Osteoblast (primary cell): Measurements from ENCODE around the gene CCT7. TPM values are rescaled to one million over a fixed set of nuclear protein-coding genes. Genes with fewer than 3 reads are reported as not detected.
A peak's percentile ranks its signal among the peaks of the same experiment; 100 is the strongest.
"Not testable (repeated sequence)": the region's sequence is repeated elsewhere in the genome, so short reads cannot be mapped to it uniquely, and the experiment has no call there.

Experiments
- DNase-seq: peaks from one replicate; pipeline ENCODE4 v3.0.0; 2011; ENCODE audit warnings: low spot score, mixed read lengths; ENCODE audit not compliant: insufficient read length; ENCODE audit errors: missing footprints
- H2AFZ ChIP-seq: 2 replicates; pipeline ENCODE4 v1.6.0; 2011; ENCODE audit warnings: mild to moderate bottlenecking, low read length
- H3K27ac ChIP-seq: 2 replicates; pipeline ENCODE4 v1.5.1; 2011; ENCODE audit warnings: mild to moderate bottlenecking, low read depth, low read length, moderate library complexity
- H3K27me3 ChIP-seq: 2 replicates; pipeline ENCODE4 v1.6.0; 2012; ENCODE audit warnings: mild to moderate bottlenecking, control low read depth, inconsistent platforms, low read length, moderate library complexity; ENCODE audit not compliant: insufficient read depth
- H3K36me3 ChIP-seq: 2 replicates; pipeline ENCODE4 v1.5.1; 2011; ENCODE audit warnings: mild to moderate bottlenecking, low read length, control low read depth, moderate library complexity; ENCODE audit not compliant: insufficient read depth
- H3K4me1 ChIP-seq: 2 replicates; pipeline ENCODE4 v1.5.1; 2011; ENCODE audit warnings: mild to moderate bottlenecking, low read length, control low read depth, moderate library complexity; ENCODE audit not compliant: insufficient read depth
- H3K4me2 ChIP-seq: 2 replicates; pipeline ENCODE4 v1.6.0; 2011; ENCODE audit warnings: mild to moderate bottlenecking, low read length; ENCODE audit not compliant: insufficient read depth
- H3K4me3 ChIP-seq: fragments of 200-600 bp; sonication (generic); 3 replicates; pipeline ENCODE4 v1.5.1; 2012; ENCODE audit warnings: mild to moderate bottlenecking, low read length, inconsistent platforms; ENCODE audit not compliant: insufficient read depth
- H3K79me2 ChIP-seq: 2 replicates; pipeline ENCODE4 v1.6.0; 2012; ENCODE audit warnings: mild to moderate bottlenecking, low read length, control low read depth, inconsistent platforms; ENCODE audit not compliant: insufficient read depth
- H3K9me3 ChIP-seq: 2 replicates; pipeline ENCODE4 v1.5.1; 2011; ENCODE audit warnings: low read depth, low read length, control low read depth
- H4K20me1 ChIP-seq: 2 replicates; pipeline ENCODE4 v1.6.0; 2012; ENCODE audit warnings: mild to moderate bottlenecking, low read length, control low read depth; ENCODE audit not compliant: insufficient read depth
- total RNA-seq: library from RNA; depleted of rRNA; stranded (reverse); fragments of >200 nt; gene quantifications from 2 replicates; pipeline ENCODE4 v1.2.3, GENCODE V29; 2012
- TF ChIP-seq, protein P1 (sequence below): IDR thresholded peaks from 2 replicates; pipeline ENCODE4 v1.5.1; 2011; ENCODE audit warnings: mild to moderate bottlenecking, low read depth, low read length, moderate library complexity; ENCODE audit errors: extremely low read depth

CCT7 gene
- total RNA-seq, result 180 and 200 TPM in 2 replicates

- TF ChIP-seq, protein P1, sequence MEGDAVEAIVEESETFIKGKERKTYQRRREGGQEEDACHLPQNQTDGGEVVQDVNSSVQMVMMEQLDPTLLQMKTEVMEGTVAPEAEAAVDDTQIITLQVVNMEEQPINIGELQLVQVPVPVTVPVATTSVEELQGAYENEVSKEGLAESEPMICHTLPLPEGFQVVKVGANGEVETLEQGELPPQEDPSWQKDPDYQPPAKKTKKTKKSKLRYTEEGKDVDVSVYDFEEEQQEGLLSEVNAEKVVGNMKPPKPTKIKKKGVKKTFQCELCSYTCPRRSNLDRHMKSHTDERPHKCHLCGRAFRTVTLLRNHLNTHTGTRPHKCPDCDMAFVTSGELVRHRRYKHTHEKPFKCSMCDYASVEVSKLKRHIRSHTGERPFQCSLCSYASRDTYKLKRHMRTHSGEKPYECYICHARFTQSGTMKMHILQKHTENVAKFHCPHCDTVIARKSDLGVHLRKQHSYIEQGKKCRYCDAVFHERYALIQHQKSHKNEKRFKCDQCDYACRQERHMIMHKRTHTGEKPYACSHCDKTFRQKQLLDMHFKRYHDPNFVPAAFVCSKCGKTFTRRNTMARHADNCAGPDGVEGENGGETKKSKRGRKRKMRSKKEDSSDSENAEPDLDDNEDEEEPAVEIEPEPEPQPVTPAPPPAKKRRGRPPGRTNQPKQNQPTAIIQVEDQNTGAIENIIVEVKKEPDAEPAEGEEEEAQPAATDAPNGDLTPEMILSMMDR, result no peak
- DNase-seq, result peak; percentile 93
- H3K36me3 ChIP-seq, result peaks cover 19% of the 10 kb centered on the region
These were observed at the start of gene CCT7 for GRCh38 chr2:73233932-73234832. Gene CCT7 (plus strand): TSS chr2:73234308. CDS start chr2:73234379, 71 bp downstream.

GRCh38 chr2:73185965-73186364 lies 48.1 kb upstream of the CCT7 start:
- Histone ChIP-seq H2AFZ (no peak overlapping the region), H4K20me1 (no peaks in the 10 kb centered on the region), H3K36me3 (no peaks in the 10 kb centered on the region), H3K27me3 (peaks cover 43% of the 10 kb centered on the region), H3K27ac (no peak overlapping the region), H3K4me3 (no peak overlapping the region), H3K4me1 (no peaks in the 10 kb centered on the region), H3K4me2 (no peak overlapping the region), H3K9me3 (no peaks in the 10 kb centered on the region), H3K79me2 (no peaks in the 10 kb centered on the region)
- TF ChIP-seq, protein P1, result no peak
- no peak for DNase-seq

More at GRCh38 chr2:73233932-73234832, at the start of gene CCT7:
- Histone ChIP-seq H4K20me1 (peaks cover 48% of the 10 kb centered on the region), H3K4me1 (peaks cover 32% of the 10 kb centered on the region), H3K27me3 (no peaks in the 10 kb centered on the region), H2AFZ (peak within 1 kb of the TSS; percentile 99), H3K4me2 (peak within 1 kb of the TSS; percentile 100), H3K79me2 (peaks cover 58% of the 10 kb centered on the region), H3K4me3 (peak within 1 kb of the TSS; percentile 88), H3K9me3 (no peaks in the 10 kb centered on the region), H3K27ac (peak within 1 kb of the TSS; percentile 94)

DNA sequence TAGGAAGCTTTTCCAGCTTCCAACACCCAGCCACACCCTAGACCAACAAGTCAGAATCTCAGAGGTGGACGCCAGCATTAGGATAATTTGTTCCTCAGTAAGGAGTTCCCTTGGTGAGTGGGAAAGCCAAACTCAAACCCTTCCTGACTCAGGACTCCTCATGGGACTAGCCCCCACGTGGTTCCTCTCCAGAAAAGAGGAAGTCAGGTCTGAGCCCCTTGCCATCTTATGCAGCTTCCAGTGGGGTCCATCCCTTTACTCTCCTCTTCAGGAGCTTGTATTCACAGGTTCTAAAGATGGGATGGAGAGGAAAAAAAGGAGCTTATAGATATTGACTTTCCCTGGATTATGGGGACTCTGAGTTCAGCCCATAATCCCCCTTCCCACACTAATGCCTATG lies 46.6 kb upstream of the CCT7 start:
- Histone ChIP-seq H3K79me2 (no peaks in the 10 kb centered on the region), H3K4me1 (no peaks in the 10 kb centered on the region), H3K27me3 (peaks cover 43% of the 10 kb centered on the region), H3K9me3 (no peaks in the 10 kb centered on the region), H3K36me3 (no peaks in the 10 kb centered on the region), H3K4me2 (no peak overlapping the region), H3K4me3 (no peak overlapping the region), H3K27ac (no peak overlapping the region), H4K20me1 (no peaks in the 10 kb centered on the region), H2AFZ (no peak overlapping the region)
- TF ChIP-seq, protein P1, result no peak
- DNase-seq, result no peak

GRCh38 chr2:73197579-73197978 lies 36.5 kb upstream of the CCT7 start:
- H3K36me3 ChIP-seq, result no peaks in the 10 kb centered on the region
- no peak overlapping the region for H3K4me3 ChIP-seq
- no peaks in the 10 kb centered on the region for H3K9me3 ChIP-seq
- TF ChIP-seq, protein P1, result no peak
- no peak overlapping the region for H3K27ac ChIP-seq
- H2AFZ ChIP-seq, result no peak overlapping the region
- peaks cover 45% of the 10 kb centered on the region for H3K27me3 ChIP-seq
- no peak for DNase-seq
- no peaks in the 10 kb centered on the region for H4K20me1 ChIP-seq
- H3K4me1 ChIP-seq, result no peaks in the 10 kb centered on the region
- no peak overlapping the region for H3K4me2 ChIP-seq
- no peaks in the 10 kb centered on the region for H3K79me2 ChIP-seq

DNA sequence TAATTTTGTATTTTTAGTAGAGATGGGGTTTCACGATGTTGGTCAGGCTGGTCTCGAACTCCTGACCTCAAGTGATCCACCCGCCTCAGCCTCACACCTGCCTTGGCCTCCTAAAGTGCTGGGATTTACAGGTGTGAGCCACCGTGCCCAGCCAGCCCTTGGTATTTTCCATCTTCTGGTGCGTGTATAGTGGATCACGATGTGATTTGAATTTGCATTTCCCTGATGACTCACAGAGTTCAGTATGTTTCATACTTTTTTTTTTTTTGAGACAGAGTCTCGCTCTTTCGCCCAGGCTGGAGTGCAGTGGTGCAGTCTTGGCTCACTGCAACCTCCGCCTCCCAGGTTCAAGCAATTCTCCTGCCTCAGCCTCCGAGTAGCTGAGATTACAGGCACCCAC lies 33.8 kb upstream of the CCT7 start:
- peaks cover 63% of the 10 kb centered on the region for H3K27me3 ChIP-seq
- not testable (repeated sequence) for DNase-seq

More for the DNA sequence above, 33.8 kb upstream of the CCT7 start:
- not testable (repeated sequence) for H3K36me3 ChIP-seq, H2AFZ ChIP-seq, H3K4me2 ChIP-seq, H3K9me3 ChIP-seq, H3K27ac ChIP-seq, H3K4me1 ChIP-seq, H3K4me3 ChIP-seq, H3K79me2 ChIP-seq, H4K20me1 ChIP-seq
